ENCODE results near the gene CGNL1. TPM values are rescaled to one million over a fixed set of nuclear protein-coding genes. Genes with fewer than 3 reads are reported as not detected.

The CGNL1 gene
- total and polyA plus RNA-seq, 10 of the 15 experiments (the other 5 are each of a cell fraction or from before 2014, with no cell fraction given), result under 0.01 to 0.27 (median 0.04) TPM; not detected in 3

DNA sequence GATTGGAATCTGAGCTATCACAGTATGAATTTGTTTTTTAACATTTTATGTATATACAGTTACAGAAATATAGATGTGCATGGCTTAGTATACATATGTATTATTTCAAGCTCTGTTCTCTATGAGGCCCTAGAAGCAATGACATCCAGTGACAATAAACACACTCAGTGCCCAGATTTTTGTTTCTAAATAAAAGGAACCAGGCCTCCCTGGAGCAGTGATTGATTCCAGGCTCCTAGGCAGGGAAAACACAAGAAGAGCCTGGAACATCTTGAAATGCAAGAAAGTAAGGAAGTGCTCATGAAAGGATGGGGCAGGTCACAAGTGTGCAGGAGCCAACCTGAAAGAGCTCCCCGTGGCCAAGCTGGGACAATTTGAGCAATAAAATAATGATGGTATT is 18.5 kb upstream of the CGNL1 start:
- Histone ChIP-seq H3K4me1 (ENCODE audit: control insufficient read depth, insufficient read depth, low read length) (no peaks in the 10 kb centered on the region), H3K4me3 (no peak overlapping the region), H3K79me2 (ENCODE audit: control insufficient read depth, insufficient read depth, low read length) (no peaks in the 10 kb centered on the region), H4K20me1 (ENCODE audit: control insufficient read depth, insufficient read depth) (no peaks in the 10 kb centered on the region), H3K27me3 (replicated peaks in 1 of 2; ENCODE audit: control insufficient read depth in 2 of 2, insufficient read depth in 2 of 2, low read length in 1 of 2) (peaks cover 0 to 2% of the 10 kb centered on the region in 2 experiments; a peak in 3 of 4 replicates), H3K36me3 (ENCODE audit: control insufficient read depth in 2 of 2, insufficient read depth in 2 of 2, low read length in 1 of 2) (no peaks in the 10 kb centered on the region), H3K9me3 (replicated peaks; ENCODE audit: control insufficient read depth, insufficient read depth, low read length) (no peaks in the 10 kb centered on the region), H3K4me2 (ENCODE audit: control insufficient read depth, insufficient read depth) (no peak overlapping the region), H3K27ac (ENCODE audit: control insufficient read depth, insufficient read depth) (no peak overlapping the region), H2AFZ (ENCODE audit: control insufficient read depth, low read depth, low read length) (no peak overlapping the region), H3K9ac (ENCODE audit: control insufficient read depth, insufficient read depth, low read length) (no peak overlapping the region)
- ChIA-PET POLR2A (no interaction called here), CTCF (interaction anchor here (0.9 kb wide), 1 partner anchor 170 kb away, joined by 3 read pairs; no protein-coding TSS in a partner anchor), RAD21 (ENCODE audit: unreplicated experiment) (no interaction called here), SMC1A (ENCODE audit: uncharacterized antibody, unreplicated experiment) (interaction anchor here (0.9 kb wide), 1 partner anchor 12 kb away, joined by 3 read pairs; no protein-coding TSS in a partner anchor)
- ATAC-seq (no peak), FAIRE-seq (no peak), DNase-seq (ENCODE audit: low read depth, low spot score) (no peak)
- BruUV-seq (replicated peaks), result no TSS peak
- in situ Hi-C loops (cut with MboI) (no loop called here), intact Hi-C loops (cut with micrococcal nuclease; ENCODE audit: unreplicated experiment) (no loop called here)
- 28% methylated on average over 1 of the region's 1 CpG for WGBS (ENCODE audit: insufficient coverage, insufficient replicate concordance, low lambda C conversion rate, missing lambda C conversion rate)
- TF ChIP-seq, protein P1, sequence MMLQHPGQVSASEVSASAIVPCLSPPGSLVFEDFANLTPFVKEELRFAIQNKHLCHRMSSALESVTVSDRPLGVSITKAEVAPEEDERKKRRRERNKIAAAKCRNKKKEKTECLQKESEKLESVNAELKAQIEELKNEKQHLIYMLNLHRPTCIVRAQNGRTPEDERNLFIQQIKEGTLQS (IDR thresholded peaks at IDR 0.05; ENCODE audit: borderline replicate concordance, extremely low read depth, low read depth, low read length), result no peak
- TF ChIP-seq RAD21 (IDR thresholded peaks at IDR 0.05; ENCODE audit: insufficient read depth, low read depth, low read length), result no peak
- TF ChIP-seq PKNOX1 (IDR thresholded peaks at IDR 0.05), result no peak
- TF ChIP-seq FOXK2 (IDR thresholded peaks at IDR 0.05), result no peak
- TF ChIP-seq RFX5 (IDR thresholded peaks at IDR 0.05; ENCODE audit: low read depth, low read length), result no peak

GRCh38 chr15:57358571-57358970 is 17.7 kb upstream of the CGNL1 start:
- Histone ChIP-seq H2AFZ (ENCODE audit: control insufficient read depth, low read depth, low read length) (no peak overlapping the region), H3K79me2 (ENCODE audit: control insufficient read depth, insufficient read depth, low read length) (no peaks in the 10 kb centered on the region), H3K27me3 (replicated peaks in 1 of 2; ENCODE audit: control insufficient read depth in 2 of 2, insufficient read depth in 2 of 2, low read length in 1 of 2) (no peaks in the 10 kb centered on the region; a peak in 2 of 4 replicates), H4K20me1 (ENCODE audit: control insufficient read depth, insufficient read depth) (no peaks in the 10 kb centered on the region), H3K4me2 (ENCODE audit: control insufficient read depth, insufficient read depth) (no peak overlapping the region), H3K4me3 (no peak overlapping the region), H3K27ac (ENCODE audit: control insufficient read depth, insufficient read depth) (no peak overlapping the region), H3K9me3 (replicated peaks; ENCODE audit: control insufficient read depth, insufficient read depth, low read length) (no peaks in the 10 kb centered on the region), H3K36me3 (ENCODE audit: control insufficient read depth in 2 of 2, insufficient read depth in 2 of 2, low read length in 1 of 2) (no peaks in the 10 kb centered on the region), H3K4me1 (ENCODE audit: control insufficient read depth, insufficient read depth, low read length) (no peaks in the 10 kb centered on the region), H3K9ac (ENCODE audit: control insufficient read depth, insufficient read depth, low read length) (no peak overlapping the region)
- 45% methylated on average over 2 of the region's 2 CpGs for WGBS (ENCODE audit: insufficient coverage, insufficient replicate concordance, low lambda C conversion rate, missing lambda C conversion rate)
- intact Hi-C loops (cut with micrococcal nuclease; ENCODE audit: unreplicated experiment) (no loop called here), in situ Hi-C loops (cut with MboI) (no loop called here)
- SMC1A ChIA-PET (ENCODE audit: uncharacterized antibody, unreplicated experiment), result interaction anchor here (0.9 to 1.0 kb wide), 2 partner anchors 9 to 169 kb away, joined by 3 to 5 read pairs; no protein-coding TSS in a partner anchor
- ATAC-seq (no peak), DNase-seq (ENCODE audit: low read depth, low spot score) (no peak), FAIRE-seq (no peak)
- CTCF ChIA-PET, result interaction anchor here (0.9 kb wide), 1 partner anchor 169 kb away, joined by 3 read pairs; no protein-coding TSS in a partner anchor
- RAD21 ChIA-PET (ENCODE audit: unreplicated experiment), result interaction anchor here (0.7 kb wide), 1 partner anchor 179 kb away, joined by 4 read pairs; no protein-coding TSS in a partner anchor
- BruUV-seq (replicated peaks), result no TSS peak
- POLR2A ChIA-PET, result no interaction called here
- TF ChIP-seq CBX5 (IDR thresholded peaks at IDR 0.05; ENCODE audit: low read depth) (no peak), SP1 (IDR thresholded peaks at IDR 0.05; ENCODE audit: low read depth, low read length) (no peak), SMARCA5 (IDR thresholded peaks at IDR 0.05) (no peak), FOXM1 (IDR thresholded peaks at IDR 0.05; ENCODE audit: low read depth, low read length) (no peak), EGR1 (IDR thresholded peaks at IDR 0.05; ENCODE audit: borderline replicate concordance in 1 of 2, low read depth in 2 of 2, low read length in 2 of 2) (no peak), ZBTB11 (CRISPR knock-in tag; IDR thresholded peaks at IDR 0.05) (no peak)
- TF ChIP-seq, protein P2, sequence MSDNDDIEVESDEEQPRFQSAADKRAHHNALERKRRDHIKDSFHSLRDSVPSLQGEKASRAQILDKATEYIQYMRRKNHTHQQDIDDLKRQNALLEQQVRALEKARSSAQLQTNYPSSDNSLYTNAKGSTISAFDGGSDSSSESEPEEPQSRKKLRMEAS (IDR thresholded peaks at IDR 0.05; ENCODE audit: low read depth, low read length), result no peak

Data from GM12878 (cell line).